Parathyroid adenoma (tissue), 2 donors: Measurements from ENCODE around the gene PAX5.

Source experiments
- H2AFZ ChIP-seq: fragments of 300-600 bp; sonication (generic); one replicate; pipeline ENCODE4 v1.7.0; 2017; ENCODE audit warnings: antibody characterized with exemption, mild to moderate bottlenecking
- H3K27ac ChIP-seq: fragments of 300-600 bp; sonication (generic); one replicate; pipeline ENCODE4 v1.7.0; 2017
- H3K27me3 ChIP-seq: fragments of 300-600 bp; sonication (generic); one replicate; pipeline ENCODE4 v1.7.0; 2017; ENCODE audit warnings: low read length; ENCODE audit not compliant: control insufficient read depth, insufficient read depth
- H3K36me3 ChIP-seq: fragments of 300-600 bp; sonication (generic); one replicate; pipeline ENCODE4 v1.7.0; 2017; ENCODE audit warnings: low read length; ENCODE audit not compliant: control insufficient read depth, insufficient read depth
- H3K4me1 ChIP-seq: fragments of 300-600 bp; sonication (generic); one replicate; pipeline ENCODE4 v1.7.0; 2017; ENCODE audit warnings: control low read depth
- H3K4me2 ChIP-seq: fragments of 300-600 bp; sonication (generic); one replicate; pipeline ENCODE4 v1.7.0; 2017; ENCODE audit warnings: low read length
- H3K4me3 ChIP-seq: fragments of 300-600 bp; sonication (generic); one replicate; pipeline ENCODE4 v1.7.0; 2017; ENCODE audit warnings: low read depth, low read length
- H3K79me2 ChIP-seq: fragments of 300-600 bp; sonication (generic); one replicate; pipeline ENCODE4 v1.7.0; 2017; ENCODE audit warnings: control low read depth
- H3K9ac ChIP-seq: fragments of 300-600 bp; sonication (generic); one replicate; pipeline ENCODE4 v1.7.0; 2017; ENCODE audit warnings: mild to moderate bottlenecking
- H3K9me3 ChIP-seq: fragments of 300-600 bp; sonication (generic); one replicate; pipeline ENCODE4 v1.7.0; 2017; ENCODE audit warnings: low read length; ENCODE audit not compliant: control insufficient read depth
- TF ChIP-seq, protein P1 (sequence below): fragments of 300-600 bp; sonication (generic); IDR thresholded peaks from one replicate; pipeline ENCODE4 v1.7.0; 2017; ENCODE audit warnings: antibody characterized with exemption, mild to moderate bottlenecking
- donor health status: primary hyperparathyroidism.

The PAX5 gene

DNA sequence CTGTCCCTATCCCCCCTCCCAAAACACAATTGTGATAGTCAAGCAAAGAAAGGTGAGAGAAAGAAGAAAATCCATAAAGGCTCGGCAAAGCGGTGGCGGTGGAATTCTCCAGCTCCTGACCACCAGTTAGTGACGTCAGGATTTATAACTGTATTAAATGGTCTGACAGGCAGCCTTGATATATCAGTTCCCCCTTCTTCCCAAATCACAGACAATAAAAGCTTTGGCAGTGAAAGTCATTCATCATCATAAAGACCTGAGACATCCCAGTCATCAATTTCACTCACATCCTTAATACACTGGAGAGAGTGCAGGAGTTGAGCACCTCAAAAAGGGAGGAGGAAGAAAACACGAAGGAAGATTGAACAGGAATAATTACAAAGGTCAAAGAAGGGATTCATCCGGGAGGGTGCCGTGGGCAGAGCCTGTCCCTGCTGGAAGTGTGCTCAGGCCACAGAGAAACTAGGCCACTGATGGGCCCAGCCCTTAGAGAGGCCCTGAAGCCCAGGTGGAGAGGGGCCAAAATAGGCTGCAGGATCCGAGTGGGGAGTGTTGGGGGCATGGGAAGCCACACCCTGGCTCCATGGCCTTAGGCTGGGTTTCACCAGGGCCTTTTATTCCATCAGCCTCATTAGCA is 131.9 kb downstream of the PAX5 start:
- no peak overlapping the region for H3K27ac ChIP-seq

DNA sequence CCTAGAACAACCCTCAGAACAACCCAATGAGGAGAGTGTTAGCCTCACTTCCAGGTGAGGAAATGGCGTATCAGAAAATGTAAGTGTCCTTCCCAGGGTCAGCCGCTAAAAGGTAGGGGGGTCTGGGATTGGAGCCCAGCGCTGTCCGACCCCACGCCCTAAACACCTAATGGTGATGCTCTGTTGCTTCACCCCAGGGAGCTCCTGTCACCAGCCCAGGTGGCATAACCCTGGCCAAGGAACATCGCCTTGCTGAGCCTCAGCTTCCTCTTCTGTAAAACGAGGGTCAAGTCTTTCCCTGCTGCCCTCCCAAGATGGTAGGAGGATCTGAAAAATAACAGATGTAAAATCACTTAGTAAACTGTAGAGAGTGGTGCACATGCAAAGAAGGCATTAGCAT is 132.5 kb downstream of the PAX5 start:
- H3K36me3 ChIP-seq = no peaks in the 10 kb centered on the region
- H3K4me2 ChIP-seq = no peak overlapping the region
- no peak overlapping the region for H2AFZ ChIP-seq
- H3K27me3 ChIP-seq = no peaks in the 10 kb centered on the region
- no peak overlapping the region for H3K27ac ChIP-seq
- no peak overlapping the region for H3K4me3 ChIP-seq
- H3K4me1 ChIP-seq = no peaks in the 10 kb centered on the region
- no peak overlapping the region for H3K9ac ChIP-seq
- H3K79me2 ChIP-seq = no peaks in the 10 kb centered on the region
- TF ChIP-seq, protein P1, sequence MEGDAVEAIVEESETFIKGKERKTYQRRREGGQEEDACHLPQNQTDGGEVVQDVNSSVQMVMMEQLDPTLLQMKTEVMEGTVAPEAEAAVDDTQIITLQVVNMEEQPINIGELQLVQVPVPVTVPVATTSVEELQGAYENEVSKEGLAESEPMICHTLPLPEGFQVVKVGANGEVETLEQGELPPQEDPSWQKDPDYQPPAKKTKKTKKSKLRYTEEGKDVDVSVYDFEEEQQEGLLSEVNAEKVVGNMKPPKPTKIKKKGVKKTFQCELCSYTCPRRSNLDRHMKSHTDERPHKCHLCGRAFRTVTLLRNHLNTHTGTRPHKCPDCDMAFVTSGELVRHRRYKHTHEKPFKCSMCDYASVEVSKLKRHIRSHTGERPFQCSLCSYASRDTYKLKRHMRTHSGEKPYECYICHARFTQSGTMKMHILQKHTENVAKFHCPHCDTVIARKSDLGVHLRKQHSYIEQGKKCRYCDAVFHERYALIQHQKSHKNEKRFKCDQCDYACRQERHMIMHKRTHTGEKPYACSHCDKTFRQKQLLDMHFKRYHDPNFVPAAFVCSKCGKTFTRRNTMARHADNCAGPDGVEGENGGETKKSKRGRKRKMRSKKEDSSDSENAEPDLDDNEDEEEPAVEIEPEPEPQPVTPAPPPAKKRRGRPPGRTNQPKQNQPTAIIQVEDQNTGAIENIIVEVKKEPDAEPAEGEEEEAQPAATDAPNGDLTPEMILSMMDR = no peak
- no peaks in the 10 kb centered on the region for H3K9me3 ChIP-seq

More for the DNA sequence above, 131.9 kb downstream of the PAX5 start:
- no peak overlapping the region for H3K4me2 ChIP-seq
- H3K9me3 ChIP-seq = no peaks in the 10 kb centered on the region
- H3K36me3 ChIP-seq = no peaks in the 10 kb centered on the region
- no peaks in the 10 kb centered on the region for H3K79me2 ChIP-seq
- no peak overlapping the region for H2AFZ ChIP-seq
- H3K27me3 ChIP-seq = no peaks in the 10 kb centered on the region
- H3K4me3 ChIP-seq = no peak overlapping the region
- H3K4me1 ChIP-seq = no peaks in the 10 kb centered on the region
- no peak overlapping the region for H3K9ac ChIP-seq
- TF ChIP-seq, protein P1 = no peak

DNA sequence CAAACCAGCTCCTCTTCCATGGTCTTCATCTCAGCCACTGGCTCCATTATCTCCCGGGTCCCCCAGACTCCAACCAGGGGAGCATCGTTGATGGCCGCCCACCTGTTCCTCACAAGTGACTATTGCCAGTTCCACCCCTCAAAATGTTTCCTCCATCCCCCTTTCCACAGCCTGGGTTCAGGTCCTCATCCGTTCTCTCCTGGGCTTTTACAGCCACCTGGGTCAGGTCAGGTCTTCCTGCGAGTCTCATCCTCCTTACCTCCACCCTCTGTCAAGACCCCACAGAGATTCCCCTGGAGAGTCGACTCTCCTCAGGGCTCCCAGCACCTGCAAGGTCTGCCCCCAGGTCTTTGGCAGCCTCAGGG is 133.2 kb downstream of the PAX5 start:
- Histone ChIP-seq H3K27me3 (no peaks in the 10 kb centered on the region), H2AFZ (no peak overlapping the region), H3K4me1 (no peaks in the 10 kb centered on the region), H3K79me2 (no peaks in the 10 kb centered on the region), H3K9me3 (no peaks in the 10 kb centered on the region), H3K4me2 (no peak overlapping the region), H3K27ac (no peak overlapping the region), H3K36me3 (no peaks in the 10 kb centered on the region), H3K9ac (no peak overlapping the region), H3K4me3 (no peak overlapping the region)
- TF ChIP-seq, protein P1 = no peak

DNA sequence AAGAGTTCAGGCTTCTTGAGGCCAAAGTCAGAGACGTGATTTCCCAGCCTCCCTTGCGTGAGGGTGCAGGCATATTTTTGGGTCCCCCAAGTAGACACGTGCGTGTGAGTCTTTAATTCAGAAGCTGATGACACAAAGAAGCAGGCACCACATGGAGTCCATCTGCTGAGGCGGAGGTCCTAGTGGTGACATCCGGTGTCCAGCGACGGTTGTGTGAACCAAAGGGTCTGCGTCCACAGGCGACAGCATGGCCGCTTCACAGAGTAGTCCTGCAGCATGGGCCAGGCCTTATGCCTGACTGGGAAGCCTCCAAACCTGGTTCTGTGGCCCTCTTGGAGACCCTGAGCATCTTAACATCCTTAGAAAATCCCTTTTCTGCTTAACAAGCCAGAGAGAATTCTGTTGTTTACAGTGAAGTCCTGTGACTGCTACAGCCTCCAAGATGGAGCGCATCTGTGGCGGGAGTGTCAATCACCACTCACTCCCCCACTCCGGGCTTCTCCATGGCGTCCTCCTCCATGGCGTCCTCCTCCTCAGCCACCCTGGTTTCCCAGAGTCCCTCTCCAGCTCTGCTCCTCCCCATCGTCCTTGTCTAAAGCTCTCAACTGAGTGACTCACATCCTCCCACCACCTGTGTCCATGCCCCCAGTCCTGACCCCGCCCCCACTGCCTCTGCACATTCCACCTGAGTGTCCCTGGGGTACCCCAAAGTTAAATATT is 133.8 kb downstream of the PAX5 start:
- no peaks in the 10 kb centered on the region for H3K36me3 ChIP-seq
- no peaks in the 10 kb centered on the region for H3K79me2 ChIP-seq
- H3K9me3 ChIP-seq = no peaks in the 10 kb centered on the region
- H3K4me1 ChIP-seq = no peaks in the 10 kb centered on the region
- TF ChIP-seq, protein P1 = no peak
- H3K27me3 ChIP-seq = no peaks in the 10 kb centered on the region
- H3K9ac ChIP-seq = no peak overlapping the region
- H3K27ac ChIP-seq = no peak overlapping the region
- no peak overlapping the region for H3K4me3 ChIP-seq
- no peak overlapping the region for H3K4me2 ChIP-seq
- H2AFZ ChIP-seq = no peak overlapping the region

DNA sequence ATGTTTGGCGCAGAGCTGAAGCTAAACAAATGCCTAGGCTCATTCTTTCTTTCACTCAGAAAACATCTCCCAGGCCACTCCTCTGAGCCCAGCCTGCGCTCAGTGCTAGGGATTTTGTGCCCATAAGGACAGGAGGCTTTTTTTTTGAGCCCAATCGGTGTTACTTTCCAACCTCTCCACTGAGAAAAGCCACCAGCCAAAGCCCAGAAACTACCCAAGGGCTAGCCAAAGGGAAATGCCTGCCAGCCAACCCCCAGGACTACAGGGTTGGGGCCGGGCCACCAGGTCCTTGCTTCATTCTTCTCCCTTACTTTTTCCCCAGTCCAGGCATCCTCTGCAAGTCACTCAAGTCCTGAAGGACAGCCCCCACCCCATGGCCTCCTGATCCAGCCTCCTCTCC is 134.7 kb downstream of the PAX5 start:
- Histone ChIP-seq H3K36me3 (no peaks in the 10 kb centered on the region), H3K4me2 (no peak overlapping the region), H3K4me3 (no peak overlapping the region), H3K27me3 (no peaks in the 10 kb centered on the region), H3K9ac (no peak overlapping the region), H3K9me3 (no peaks in the 10 kb centered on the region), H2AFZ (no peak overlapping the region), H3K79me2 (no peaks in the 10 kb centered on the region), H3K4me1 (no peaks in the 10 kb centered on the region), H3K27ac (no peak overlapping the region)
- TF ChIP-seq, protein P1 = no peak
